Lower leg skin (tissue), 3 donors: ENCODE measurements around the gene EIF4A3.
"Not testable (repeated sequence)": the region's sequence is repeated elsewhere in the genome, so short reads cannot be mapped to it uniquely, and the experiment has no call there.

Source experiments
- CTCF ChIP-seq, 3 donors: fragments of 450-650 bp; IDR thresholded peaks; one replicate each; pipeline ENCODE4 v1.5.1; 2016; ENCODE audit warnings: antibody characterized with exemption in 3 of 3, mild to moderate bottlenecking in 3 of 3, moderate library complexity in 2 of 3
- POLR2A ChIP-seq, 2 donors: fragments of 450-650 bp; IDR thresholded peaks; one replicate each; pipeline ENCODE4 v1.6.1; 2016 to 2017; ENCODE audit warnings: antibody characterized with exemption in 2 of 2, mild to moderate bottlenecking in 1 of 2, moderate library complexity in 1 of 2

DNA sequence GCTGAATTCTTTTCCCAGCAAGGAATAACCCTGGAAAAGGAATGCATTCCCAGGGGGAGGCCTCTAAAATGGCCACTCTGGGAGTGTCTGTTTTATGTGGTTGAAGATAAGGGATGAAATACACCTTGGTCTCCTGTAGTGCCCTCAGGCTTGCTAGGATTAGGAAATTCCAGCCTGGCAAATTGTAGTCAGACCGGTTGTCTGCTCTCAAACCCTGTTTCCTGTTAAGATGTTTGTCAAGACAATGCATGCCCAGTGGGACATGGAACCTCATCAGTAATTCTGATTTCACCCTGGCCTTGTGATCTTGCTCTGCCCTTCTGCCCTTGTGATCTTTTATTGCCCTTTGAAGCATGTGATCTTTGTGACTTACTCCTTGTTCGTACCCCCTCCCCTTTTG, 8.7 kb upstream of the EIF4A3 start:
- TF ChIP-seq POLR2A, CTCF (IDR thresholded peaks at IDR 0.05): not testable (repeated sequence)
